Activated T-cell treated with anti-CD3 and anti-CD28 coated beads, Interleukin-2, amount 50 U/mL, for 1 hour (primary cell): ENCODE data around the gene APBA3.

Experiments used
- DNase-seq: peaks from one replicate; pipeline ENCODE4 v3.0.0-alpha.2; 2020

The APBA3 gene

DNA sequence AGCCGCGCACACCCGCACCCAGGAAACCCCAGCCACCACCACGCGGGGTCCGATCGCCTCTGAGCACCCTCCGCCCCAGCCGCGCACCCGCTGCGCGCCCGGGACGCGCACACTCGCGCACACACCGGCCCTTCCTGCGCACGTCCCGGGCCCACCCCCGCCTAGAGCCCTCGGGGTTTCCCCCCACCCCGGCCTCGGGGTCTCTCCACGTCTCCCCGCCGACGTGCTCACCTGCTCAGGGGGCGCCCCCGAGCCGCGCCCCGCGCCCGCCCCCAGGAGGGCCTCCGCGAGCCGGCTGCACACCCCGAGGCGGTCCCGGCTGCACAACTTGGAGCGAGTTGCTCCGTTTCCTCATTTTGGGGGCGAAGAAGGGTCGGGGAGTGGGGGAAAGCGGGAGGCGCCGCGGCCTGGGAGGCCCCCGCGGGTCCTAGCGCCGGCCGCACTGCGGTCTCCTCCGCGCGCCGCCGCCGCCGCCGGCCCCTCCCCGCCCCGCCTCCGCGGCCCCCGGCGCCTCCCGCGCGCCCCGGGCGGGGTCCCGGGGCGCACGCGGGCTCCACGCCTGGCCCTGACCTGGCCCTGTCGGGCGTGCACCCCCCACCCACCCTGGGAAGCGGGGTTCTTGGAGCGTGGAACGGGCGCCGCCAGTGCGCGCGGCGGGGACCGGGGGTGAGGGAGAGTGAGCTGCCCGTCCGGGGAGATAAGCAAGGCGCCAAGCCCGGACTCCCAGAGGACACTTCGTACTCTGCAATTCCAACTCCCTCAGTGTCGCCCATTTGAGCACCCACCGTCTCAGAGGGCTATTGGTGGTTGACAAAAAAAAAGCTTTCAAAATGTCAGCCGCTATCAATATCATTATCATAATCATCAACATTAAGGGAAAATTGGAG, 24.7 kb upstream of the APBA3 start, which contains the start of gene MATK:
TSS of gene MATK (minus strand) at position 444 of the 887 bp plus-strand sequence. CDS start 1,246 bp downstream, outside the sequence.
- DNase-seq: peak; percentile 39

DNA sequence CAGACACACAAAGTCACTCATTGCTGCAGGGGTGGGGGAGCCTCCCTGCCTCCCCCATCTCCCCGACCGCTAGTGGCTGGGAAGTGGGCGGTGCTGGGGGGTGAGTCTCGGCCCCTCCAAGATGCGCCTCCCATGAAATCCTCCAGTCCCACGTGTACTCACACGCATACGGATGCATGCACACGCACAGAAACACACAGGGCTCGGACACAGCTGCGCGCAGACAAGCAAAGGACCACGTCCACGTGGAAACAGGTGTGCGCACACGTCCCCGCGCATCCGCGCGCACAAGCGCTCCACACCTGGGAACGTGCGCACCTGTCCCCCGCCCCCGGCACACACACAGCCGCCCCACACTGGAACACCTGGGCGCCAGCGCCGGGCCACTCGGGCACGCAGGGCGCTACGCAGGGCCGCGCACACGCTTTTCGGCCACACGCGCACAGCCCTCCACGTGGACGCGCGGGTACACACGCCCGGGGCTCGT, 24.0 kb upstream of the APBA3 start:
- DNase-seq: peak; percentile 36

GRCh38 chr19:3784607-3785450, 23.3 kb upstream of the APBA3 start:
- no peak for DNase-seq

- DNase-seq: peak; percentile 58
These were observed 22.4 kb upstream of the APBA3 start for GRCh38 chr19:3783660-3784584.

GRCh38 chr19:3782903-3783302, 21.4 kb upstream of the APBA3 start:
- no peak for DNase-seq

- DNase-seq: no peak
These were observed 20.8 kb upstream of the APBA3 start for GRCh38 chr19:3782330-3782729.

GRCh38 chr19:3781603-3782002, 20.1 kb upstream of the APBA3 start:
- DNase-seq: no peak

DNA sequence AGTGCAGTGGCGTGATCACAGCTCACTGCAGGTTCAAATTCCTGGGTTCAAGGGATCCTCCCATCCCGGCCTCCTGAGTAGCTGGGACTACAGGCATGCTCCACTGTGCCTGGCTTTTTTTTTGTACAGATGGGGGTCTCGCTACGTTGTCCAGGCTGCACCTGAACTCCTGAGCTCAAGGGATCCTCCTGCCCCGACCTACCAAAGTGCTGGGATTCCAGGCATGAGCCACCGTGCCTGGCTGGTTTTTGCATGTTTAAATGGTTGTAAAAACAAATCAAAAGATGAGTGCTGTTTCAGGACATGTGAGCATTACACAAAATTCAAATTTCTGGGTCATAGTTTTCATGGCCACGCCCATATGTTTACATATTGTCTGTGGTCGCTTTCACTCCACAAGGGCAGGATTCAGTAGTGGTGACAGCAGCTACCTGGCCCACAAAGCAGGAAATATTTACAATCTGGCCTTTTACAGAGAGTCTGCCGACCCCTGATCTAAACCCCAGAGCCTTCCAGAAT, 19.4 kb upstream of the APBA3 start:
- DNase-seq: no peak

GRCh38 chr19:3778899-3779723, 17.6 kb upstream of the APBA3 start:
- DNase-seq: no peak

DNA sequence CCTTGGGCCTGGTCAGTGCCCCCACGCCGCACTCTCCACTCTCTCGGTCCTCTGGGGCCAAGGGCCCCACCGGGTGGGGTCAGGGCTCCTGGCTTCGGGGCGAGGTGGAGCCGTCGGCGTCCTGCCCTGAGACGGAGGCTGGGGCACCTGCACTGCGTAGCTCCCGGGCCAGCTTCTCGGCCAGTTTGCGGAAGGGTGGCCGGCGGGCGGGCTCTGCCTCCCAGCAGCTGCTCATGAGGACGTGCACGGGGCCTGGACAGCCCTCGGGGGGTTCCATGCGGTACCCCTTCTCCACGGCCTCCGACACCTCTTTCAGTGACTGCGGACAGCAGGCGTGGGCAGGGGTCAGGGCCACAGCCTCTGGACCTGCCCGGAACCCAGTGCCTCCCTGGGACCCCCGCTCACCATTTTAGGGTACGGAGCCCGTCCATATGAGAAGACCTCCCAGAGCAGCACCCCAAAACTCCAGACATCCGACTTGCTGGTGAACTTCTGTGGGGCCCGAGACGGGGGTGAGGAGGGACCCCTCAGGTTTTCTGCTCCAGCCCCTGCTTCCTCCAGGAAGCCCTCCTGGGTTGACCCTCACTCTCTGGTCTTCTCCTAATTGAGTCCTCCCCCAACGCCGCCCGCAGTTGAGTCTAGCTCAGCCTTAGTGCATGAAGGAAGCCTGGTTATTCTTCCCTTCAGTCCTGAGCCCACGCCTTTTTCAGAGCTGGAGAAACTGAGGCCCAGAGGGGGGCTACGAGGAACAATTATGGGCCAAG, 16.8 kb upstream of the APBA3 start:
- no peak for DNase-seq

DNA sequence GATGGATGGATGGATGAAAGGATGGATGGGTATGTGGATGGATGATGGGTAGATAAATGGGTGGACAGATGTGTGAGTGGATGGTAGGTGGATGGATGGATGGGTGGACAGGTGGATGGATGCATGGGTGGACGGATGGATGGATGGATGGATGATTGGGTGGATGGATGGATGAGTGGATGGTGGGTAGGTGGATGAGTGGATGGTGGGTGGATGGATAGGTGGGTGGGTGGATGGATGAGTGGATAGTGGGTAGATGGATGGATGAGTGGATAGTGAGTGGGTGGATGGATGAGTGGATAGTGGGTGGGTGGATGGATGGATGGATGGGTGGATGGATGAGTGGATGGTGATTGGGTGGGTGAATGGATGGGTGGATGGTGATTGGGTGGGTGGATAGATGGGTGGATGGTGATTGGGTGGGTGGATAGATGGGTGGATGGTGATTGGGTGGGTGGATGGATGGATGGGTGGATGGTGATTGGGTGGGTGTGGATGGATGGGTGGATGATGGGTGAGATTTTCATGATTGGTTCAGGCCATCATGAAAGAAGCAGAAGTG, 15.1 kb upstream of the APBA3 start:
- no peak for DNase-seq

DNA sequence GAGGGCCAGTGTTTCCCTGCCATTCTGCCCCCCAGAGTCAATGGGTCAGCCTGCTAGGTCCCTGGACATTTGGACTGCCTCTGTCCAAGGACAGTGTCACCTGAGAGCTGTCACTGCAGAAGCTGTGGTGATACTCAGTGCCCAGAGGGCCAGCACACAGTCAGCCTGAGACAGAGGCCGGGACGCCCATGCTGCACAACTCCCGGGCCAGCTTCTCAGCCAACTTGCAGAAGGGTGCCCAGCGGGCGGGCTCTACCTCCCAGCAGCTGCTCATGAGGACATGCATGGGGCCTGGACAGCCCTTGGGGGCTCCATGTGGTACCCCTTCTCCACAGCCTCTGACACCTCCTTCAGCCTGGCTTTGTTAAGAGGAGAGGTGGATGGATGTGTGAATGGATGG, 14.3 kb upstream of the APBA3 start:
- no peak for DNase-seq

DNA sequence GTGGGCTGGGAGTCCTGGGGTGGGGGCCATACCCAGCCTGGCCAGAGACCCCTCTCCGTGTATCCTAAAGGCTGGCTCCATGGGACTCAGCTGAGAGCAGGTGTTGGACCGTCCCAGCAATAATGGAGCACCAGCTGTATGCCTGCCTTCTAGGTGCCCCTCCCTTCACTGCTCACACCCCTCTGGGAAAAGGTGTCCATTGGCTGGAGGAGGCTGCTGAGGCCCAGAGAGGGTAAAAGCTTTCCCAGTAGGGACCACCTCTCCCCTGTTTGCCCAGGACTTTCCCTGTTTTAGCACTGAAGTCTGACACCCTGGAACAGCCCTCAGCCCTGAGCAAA, 13.9 kb upstream of the APBA3 start:
- no peak for DNase-seq

GRCh38 chr19:3774621-3775373, 13.3 kb upstream of the APBA3 start:
- DNase-seq: no peak

GRCh38 chr19:3773814-3774515, 12.5 kb upstream of the APBA3 start:
- no peak for DNase-seq

- DNase-seq: no peak
These were observed 10.5 kb upstream of the APBA3 start, which contains the start of gene RAX2 for GRCh38 chr19:3771906-3772455. Gene RAX2 (minus strand): TSS chr19:3772228. CDS start chr19:3771742, 486 bp downstream.

DNA sequence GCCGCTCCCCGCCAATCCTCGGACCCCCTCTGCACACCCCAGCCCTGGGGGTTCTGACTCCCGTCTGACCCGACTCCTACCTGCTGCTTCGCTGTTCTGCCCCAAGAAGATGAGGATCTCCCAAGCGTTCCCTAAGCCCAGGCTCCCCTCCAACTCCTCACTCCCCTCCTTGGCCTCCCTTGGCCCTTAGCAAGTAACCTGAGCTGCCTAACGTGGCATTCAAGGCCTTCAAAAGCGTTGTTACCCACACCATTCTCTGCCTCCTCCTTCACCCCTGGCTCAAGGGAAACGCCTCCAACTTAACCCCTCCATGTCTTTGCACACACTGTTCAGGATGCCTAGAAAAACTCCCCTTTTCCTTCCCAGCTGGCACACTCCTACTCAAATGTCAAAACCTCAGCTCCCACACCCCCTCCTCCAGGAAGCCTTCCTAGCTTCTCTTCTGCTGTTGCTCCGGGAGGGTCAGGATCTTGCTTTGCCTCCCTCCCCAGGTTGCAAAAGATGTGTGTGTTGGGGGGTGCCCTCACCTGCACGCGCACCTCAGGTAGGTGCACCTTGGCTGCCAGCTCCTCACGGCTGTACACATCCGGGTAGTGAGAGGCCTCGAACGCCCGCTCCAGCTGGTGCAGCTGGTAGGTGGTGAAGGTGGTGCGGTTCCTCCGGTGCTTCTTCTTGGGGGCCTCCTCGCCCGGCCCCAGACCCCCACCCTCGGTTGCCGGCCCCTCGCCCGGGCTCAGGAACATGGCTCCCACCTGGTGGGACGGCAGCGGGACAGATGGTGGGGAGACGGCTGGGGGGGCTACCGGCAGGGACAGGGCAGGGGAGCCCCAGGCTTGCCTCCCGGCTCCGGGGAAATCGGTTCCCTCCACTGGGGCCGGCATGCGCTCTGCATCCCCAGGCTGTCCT, 9.8 kb upstream of the APBA3 start:
- DNase-seq: no peak
